Measurements from ENCODE around the gene MYT1.

GRCh38 chr20:64224351-64225170 is 60.3 kb downstream of the MYT1 start:
- TF ChIP-seq CTCF (conservative IDR thresholded peaks at IDR 0.05) = no peak
- no peak for TF ChIP-seq EZH2 (IDR thresholded peaks at IDR 0.05; ENCODE audit: low read depth)

Data from PC-9 (cell line).